ENCODE data around the gene AQP12A.

AQP12A gene

GRCh38 chr2:240707043-240707756 lies 15.5 kb downstream of the AQP12A start:
- no peak for DNase-seq (ENCODE audit: low spot score)

GRCh38 chr2:240707821-240708220 lies 16.2 kb downstream of the AQP12A start:
- no peak for DNase-seq (ENCODE audit: low spot score)

GRCh38 chr2:240708457-240708856 lies 16.8 kb downstream of the AQP12A start:
- DNase-seq (ENCODE audit: low spot score): no peak

GRCh38 chr2:240711296-240711695 lies 19.6 kb downstream of the AQP12A start:
- DNase-seq (ENCODE audit: low spot score): no peak

- no peak for DNase-seq (ENCODE audit: low spot score)
These were observed 20.0 kb downstream of the AQP12A start for GRCh38 chr2:240711701-240712100.

GRCh38 chr2:240712121-240712520 lies 20.5 kb downstream of the AQP12A start:
- no peak for DNase-seq (ENCODE audit: low spot score)

GRCh38 chr2:240713071-240713927 lies 21.6 kb downstream of the AQP12A start:
- DNase-seq (ENCODE audit: low spot score): no peak

- no peak for DNase-seq (ENCODE audit: low spot score)
These were observed 22.5 kb downstream of the AQP12A start for GRCh38 chr2:240713928-240714746.

- no peak for DNase-seq (ENCODE audit: low spot score)
These were observed 23.4 kb downstream of the AQP12A start for GRCh38 chr2:240714747-240715725.

GRCh38 chr2:240716130-240716798 lies 24.6 kb downstream of the AQP12A start:
- no peak for DNase-seq (ENCODE audit: low spot score)

- no peak for DNase-seq (ENCODE audit: low spot score)
These were observed 25.5 kb downstream of the AQP12A start for GRCh38 chr2:240717181-240717641.

- DNase-seq (ENCODE audit: low spot score): no peak
These were observed 26.3 kb downstream of the AQP12A start for GRCh38 chr2:240717681-240718581.

- DNase-seq (ENCODE audit: low spot score): no peak
These were observed 27.3 kb downstream of the AQP12A start for GRCh38 chr2:240718896-240719490.

- DNase-seq (ENCODE audit: low spot score): no peak
These were observed 28.2 kb downstream of the AQP12A start for GRCh38 chr2:240719676-240720545.

- DNase-seq (ENCODE audit: low spot score): no peak
These were observed 29.3 kb downstream of the AQP12A start for GRCh38 chr2:240720686-240721595.

GRCh38 chr2:240721596-240722180 lies 30.0 kb downstream of the AQP12A start:
- DNase-seq (ENCODE audit: low spot score): no peak

- DNase-seq (ENCODE audit: low spot score): no peak
These were observed 30.7 kb downstream of the AQP12A start for GRCh38 chr2:240722376-240722775.

Measured in SW480 (cell line).